ENCODE results near the gene ERBB4.

Gene ERBB4

GRCh38 chr2:212427638-212428037 lies 111.0 kb downstream of the ERBB4 start:
- DNase-seq: no peak

GRCh38 chr2:212426637-212427412 lies 111.8 kb downstream of the ERBB4 start:
- DNase-seq: no peak

GRCh38 chr2:212424082-212424481 lies 114.5 kb downstream of the ERBB4 start:
- no peak for DNase-seq

- DNase-seq: no peak
Measured at GRCh38 chr2:212423089-212423488, 115.5 kb downstream of the ERBB4 start.

- no peak for DNase-seq
Measured at GRCh38 chr2:212421556-212422334, 116.9 kb downstream of the ERBB4 start.

GRCh38 chr2:212416086-212416485 lies 122.5 kb downstream of the ERBB4 start:
- DNase-seq: no peak

- DNase-seq: no peak
Measured at GRCh38 chr2:212414767-212415211, 123.8 kb downstream of the ERBB4 start.

GRCh38 chr2:212409560-212409959 lies 129.0 kb downstream of the ERBB4 start:
- no peak for DNase-seq

- no peak for DNase-seq
Measured at GRCh38 chr2:212408524-212408923, 130.1 kb downstream of the ERBB4 start.

GRCh38 chr2:212406716-212407115 lies 131.9 kb downstream of the ERBB4 start:
- no peak for DNase-seq

- no peak for DNase-seq
Measured at GRCh38 chr2:212402316-212402715, 136.3 kb downstream of the ERBB4 start.

- no peak for DNase-seq
Measured at GRCh38 chr2:212398316-212398715, 140.3 kb downstream of the ERBB4 start.

GRCh38 chr2:212392544-212392943 lies 146.1 kb downstream of the ERBB4 start:
- no peak for DNase-seq

GRCh38 chr2:212392043-212392442 lies 146.6 kb downstream of the ERBB4 start:
- no peak for DNase-seq

GRCh38 chr2:212387146-212387545 lies 151.5 kb downstream of the ERBB4 start:
- DNase-seq: no peak

- no peak for DNase-seq
Measured at GRCh38 chr2:212385241-212385640, 153.4 kb downstream of the ERBB4 start.

- DNase-seq: no peak
Measured at GRCh38 chr2:212384027-212384426, 154.6 kb downstream of the ERBB4 start.

GRCh38 chr2:212381428-212382102 lies 157.0 kb downstream of the ERBB4 start:
- DNase-seq: no peak

- no peak for DNase-seq
Measured at GRCh38 chr2:212379103-212379502, 159.5 kb downstream of the ERBB4 start.

- DNase-seq: no peak
Measured at GRCh38 chr2:212367431-212367830, 171.2 kb downstream of the ERBB4 start.

- no peak for DNase-seq
Measured at GRCh38 chr2:212364112-212364985, 174.3 kb downstream of the ERBB4 start.

GRCh38 chr2:212361174-212361756 lies 177.3 kb downstream of the ERBB4 start:
- no peak for DNase-seq
